ENCODE measurements around the gene TMEM38A.

TMEM38A gene

DNA sequence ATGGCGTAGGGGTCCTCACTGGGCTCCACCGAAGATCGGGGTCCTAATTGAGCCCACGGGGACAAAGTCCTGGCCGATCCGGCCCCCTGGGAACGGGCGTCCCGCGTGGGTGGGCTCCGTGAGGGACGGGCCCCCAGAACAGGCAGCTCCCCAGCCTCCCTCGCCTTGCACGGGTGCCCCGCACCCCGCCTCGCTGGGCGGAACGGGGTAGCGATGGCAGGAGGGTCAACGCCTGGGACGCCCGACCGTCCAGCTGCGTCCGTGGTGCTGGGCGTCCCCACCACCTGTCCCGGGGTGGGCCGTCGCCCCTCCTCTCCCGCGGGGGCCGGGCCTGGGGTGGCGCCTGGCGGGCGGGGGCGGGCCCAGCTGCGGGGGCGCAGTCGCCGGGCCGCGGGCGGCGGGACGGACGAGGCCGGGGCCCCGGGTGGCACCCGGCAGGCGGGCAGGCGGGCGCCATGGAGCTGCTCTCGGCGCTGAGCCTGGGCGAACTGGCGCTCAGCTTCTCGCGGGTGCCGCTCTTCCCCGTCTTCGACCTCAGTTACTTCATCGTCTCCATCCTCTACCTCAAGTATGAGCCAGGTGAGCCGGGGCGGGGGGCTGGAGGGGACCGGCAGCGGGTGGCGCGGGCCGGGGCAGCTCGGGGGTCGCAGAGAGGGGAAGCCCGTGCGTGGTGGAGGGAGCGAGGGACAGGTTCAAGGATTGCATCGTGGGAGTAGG is at the start of gene TMEM38A:
Gene TMEM38A (plus strand): TSS at position 377 of the 717 bp plus-strand sequence. CDS start 79 bp downstream, at position 456.
- peak in 1 of 2 experiments; percentile 26 for DNase-seq

GRCh38 chr19:16612636-16613035 is 48.3 kb upstream of the TMEM38A start:
- DNase-seq: no peak

- no peak for DNase-seq
Observed at GRCh38 chr19:16613841-16614240, 47.1 kb upstream of the TMEM38A start.

GRCh38 chr19:16614941-16615340 is 46.0 kb upstream of the TMEM38A start:
- no peak for DNase-seq

DNA sequence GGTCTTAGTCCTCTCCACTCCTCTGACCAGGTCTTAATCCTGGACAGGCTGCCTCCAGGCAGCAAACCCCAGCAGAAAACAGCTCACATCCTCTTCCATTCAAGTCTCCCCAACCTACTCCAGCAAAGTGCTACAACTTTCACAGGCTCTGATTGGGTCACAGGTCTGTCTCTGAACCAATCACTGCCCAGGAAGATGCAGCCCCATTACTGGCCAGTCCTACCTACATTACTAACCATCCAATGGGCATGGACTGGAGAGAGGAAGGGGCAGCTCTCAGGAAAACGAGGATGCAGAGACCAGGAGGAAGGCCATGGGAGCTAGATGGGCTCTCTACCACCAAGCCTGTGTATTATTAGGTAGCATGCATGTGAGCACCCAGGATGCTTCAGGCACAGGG is 45.1 kb upstream of the TMEM38A start:
- DNase-seq: no peak

GRCh38 chr19:16618248-16618647 is 42.7 kb upstream of the TMEM38A start:
- DNase-seq: no peak

DNA sequence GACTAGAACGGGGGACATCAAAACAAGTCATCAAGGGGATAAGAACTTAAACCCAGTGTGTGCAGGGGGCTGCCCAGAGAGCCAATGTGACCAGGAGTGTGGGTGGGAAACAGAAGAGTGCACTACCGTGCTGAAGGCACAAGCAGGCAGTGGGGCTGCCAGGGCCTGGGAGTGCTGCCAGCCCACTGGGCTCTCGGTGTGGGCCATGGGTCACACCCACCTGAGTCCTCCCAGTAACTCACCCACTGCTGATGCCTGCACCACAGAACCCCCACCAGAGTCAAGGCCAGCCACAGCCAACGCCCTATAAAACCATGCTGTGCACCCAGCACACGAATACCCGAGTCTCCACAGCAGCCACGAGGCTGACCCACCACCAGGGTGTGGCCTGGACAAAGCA is 41.5 kb upstream of the TMEM38A start:
- no peak for DNase-seq

DNA sequence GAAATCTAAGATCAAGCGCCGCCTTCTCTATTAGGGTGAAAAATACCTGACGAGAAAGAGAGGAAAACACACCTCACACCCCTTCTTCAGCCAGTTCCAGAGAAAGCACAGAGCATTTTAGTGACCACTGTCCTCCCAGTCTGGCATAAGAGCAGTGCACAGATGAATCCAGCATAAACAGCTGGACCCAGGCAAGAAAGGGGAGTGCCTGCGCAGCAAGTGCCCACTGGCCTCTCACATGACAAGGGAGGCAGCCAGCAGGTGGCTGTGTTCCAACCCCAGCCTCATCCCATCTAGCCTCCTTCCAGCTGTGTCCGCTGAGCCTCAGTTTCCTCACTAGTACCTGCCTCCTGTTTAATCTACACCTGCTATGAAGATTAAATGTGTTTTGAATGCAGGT is 40.9 kb upstream of the TMEM38A start:
- DNase-seq: no peak

DNA sequence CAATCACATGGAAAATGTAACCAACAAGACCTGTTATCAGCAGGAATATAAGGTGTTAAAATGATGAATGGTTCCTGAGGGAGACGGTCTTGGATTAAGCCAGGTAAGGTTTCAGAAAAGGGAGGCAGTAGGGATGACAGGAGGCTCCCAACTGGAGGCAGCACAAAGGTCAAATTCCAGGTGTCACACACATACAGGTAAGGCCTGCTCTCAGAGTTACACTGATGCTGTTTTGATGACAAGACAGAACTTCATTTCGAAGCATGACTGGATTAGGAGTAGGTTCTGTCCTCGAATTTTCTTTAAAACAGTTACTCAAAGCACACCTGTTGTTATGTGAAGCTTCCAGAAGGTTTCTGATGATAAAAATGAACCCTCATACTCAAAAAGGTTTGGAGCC is 40.4 kb upstream of the TMEM38A start:
- DNase-seq: no peak

DNA sequence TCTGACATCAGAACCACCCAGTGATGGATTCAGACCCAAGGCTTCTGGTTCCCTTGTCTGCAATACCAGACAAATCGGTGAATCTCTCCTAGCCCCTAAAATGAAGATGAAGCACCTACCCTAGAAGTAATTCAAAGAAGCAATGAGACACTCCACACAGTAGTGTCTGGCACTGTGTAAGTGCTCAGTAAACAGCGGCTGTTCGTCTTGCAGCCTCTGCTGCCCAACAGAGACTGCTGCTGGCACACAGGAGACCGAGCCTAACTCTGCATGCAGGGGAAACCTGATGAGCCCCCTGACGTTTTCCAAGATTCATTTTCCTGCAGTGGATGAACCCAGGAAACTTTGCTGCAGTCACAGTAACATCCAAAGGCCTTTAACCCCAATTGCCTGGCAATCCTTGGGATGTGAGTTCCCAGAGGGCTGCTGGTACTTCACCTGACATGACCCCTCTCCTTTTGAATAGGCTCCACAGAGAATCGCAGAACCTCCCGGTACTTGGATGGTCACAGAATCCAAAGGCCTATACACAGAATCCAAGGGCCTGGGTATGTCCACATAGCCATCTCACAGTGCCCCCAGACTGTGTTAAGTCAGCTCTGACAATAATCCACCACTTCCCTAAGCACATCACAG is 39.7 kb upstream of the TMEM38A start:
- no peak for DNase-seq

GRCh38 chr19:16623066-16623465 is 37.9 kb upstream of the TMEM38A start:
- DNase-seq: no peak

GRCh38 chr19:16623576-16623975 is 37.4 kb upstream of the TMEM38A start:
- no peak for DNase-seq

- no peak for DNase-seq
Observed at GRCh38 chr19:16624236-16624635, 36.7 kb upstream of the TMEM38A start.

DNA sequence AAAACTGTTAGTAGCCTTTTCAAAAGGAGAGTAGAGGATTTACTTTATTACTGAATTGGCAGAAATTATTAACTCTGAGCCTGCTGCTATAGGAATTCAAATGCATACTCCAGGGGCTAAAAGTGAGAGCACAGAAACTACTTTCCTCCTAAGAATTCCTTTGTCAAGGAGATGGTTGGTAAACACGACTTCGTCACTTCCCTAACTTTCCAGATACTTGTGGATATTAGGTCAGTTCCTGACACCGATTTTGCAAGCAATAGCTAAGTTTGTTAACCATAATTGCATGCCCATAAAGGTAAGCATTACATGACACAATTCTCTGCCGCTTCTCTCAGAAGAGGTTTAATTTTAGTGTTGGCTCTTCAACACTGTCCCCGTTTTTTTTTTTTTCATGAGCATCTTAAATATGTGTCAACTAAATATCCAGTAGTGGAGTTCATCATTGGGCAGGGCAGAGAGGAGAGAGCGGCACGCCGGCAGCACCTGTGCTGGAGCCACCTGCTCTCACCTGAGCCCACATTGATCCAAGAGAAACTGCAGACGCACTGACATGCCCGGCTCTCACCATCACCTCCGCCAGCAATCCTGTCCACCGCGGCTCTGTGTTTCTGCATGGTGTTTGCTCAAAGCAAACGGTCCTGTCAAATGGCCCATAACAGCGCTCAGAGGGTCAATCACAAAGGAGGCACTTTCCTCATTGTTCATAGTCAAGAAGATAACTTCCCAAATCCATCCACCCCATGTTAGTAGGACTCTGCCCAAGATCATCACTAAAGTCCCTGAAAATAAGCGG is 35.6 kb upstream of the TMEM38A start:
- no peak for DNase-seq

GRCh38 chr19:16626796-16627192 is 34.1 kb upstream of the TMEM38A start:
- DNase-seq: no peak

- no peak for DNase-seq
Observed at GRCh38 chr19:16627193-16627927, 33.6 kb upstream of the TMEM38A start.

DNA sequence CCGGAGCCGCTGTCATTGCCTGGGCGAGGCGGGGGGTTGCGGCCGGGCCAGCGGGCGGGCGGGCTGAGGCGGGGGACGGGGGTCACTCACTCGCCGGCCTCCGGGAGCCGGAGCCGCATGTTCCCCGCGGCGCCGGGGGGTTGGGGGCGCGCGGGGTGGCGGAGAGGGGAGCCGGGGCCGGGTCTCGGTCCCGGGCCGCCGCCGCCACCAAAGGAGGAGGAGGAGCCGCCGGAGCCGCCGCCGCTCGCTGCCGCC is 33.1 kb upstream of the TMEM38A start:
- no peak for DNase-seq

DNA sequence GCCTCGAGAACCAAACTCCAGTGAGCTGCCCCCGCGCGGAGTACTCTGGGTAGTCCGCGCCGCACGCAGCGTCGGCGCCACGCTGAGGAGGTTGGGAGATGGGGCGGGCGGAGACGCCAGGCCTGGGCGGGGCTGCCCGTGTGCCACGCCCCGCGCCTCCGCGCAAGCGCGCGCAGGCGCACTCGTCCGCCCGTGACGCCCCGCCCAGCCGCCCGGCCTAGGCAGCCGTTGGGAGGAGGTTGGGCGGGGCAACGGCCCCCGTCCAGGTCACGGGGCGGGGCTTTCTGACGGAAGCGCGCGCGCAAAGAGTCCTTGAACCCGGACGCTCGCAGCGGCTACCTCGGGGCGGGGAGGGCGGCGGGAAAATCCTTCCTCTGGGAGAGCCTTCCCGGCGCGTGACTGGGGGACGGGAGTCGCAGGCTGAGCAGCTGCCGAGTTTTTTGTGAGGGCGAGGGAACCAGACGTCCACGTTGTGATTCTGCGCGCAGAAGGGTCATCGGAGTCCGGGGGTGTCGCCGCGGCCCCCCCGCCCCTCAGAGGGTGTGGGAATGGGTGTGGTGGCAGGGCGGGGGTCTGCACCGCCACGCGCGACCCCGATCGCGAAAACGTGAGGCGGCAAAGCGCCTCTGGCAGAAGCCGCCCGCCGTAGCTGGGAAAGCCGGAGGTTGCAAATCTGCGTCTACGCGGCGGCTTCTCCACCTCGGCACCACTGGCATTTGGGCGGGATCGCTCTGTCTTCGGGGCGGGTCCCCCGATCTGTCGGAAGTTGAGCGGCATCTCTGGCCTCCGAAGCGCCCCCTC is 32.6 kb upstream of the TMEM38A start, which contains the start of gene MED26:
Gene MED26 (minus strand): TSS at position 22 of the 801 bp plus-strand sequence. CDS start 261 bp downstream, outside the sequence.
- peak; percentile 86 to 94 for DNase-seq

DNA sequence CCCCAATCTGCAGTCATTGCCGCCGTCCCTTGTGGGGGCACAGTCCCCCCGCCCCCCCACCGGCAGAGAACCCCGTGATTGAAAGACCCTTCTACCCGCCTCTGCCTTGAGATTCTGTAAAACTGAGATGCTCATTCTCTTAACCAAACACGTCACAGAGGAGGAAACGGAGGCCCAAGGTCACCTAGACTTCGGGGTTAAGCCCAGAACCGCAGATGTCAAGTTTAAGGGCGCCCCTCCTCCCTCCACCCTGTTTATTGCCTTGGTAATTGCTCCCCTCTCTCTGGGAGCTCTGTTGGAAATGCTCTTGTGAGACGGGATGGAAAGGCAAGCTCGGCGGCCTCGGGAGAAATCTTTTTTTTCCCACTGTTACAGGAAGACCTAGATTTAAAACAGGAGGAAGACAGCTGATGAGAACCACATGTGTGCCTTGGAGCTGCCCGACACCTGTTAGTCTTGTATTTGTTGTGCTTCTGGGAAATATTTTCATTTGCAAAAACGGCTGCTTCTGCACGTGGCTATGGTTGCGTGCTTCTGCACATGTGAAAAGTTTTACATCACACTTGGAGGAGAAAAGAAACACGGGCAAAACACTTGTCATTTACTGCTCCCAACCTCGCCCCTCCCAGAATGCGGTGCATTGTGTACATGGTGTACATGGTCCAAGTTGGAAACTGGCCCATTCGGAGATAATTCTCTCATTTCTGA is 31.8 kb upstream of the TMEM38A start:
- DNase-seq: no peak

- DNase-seq: no peak
Observed at GRCh38 chr19:16631465-16631864, 29.5 kb upstream of the TMEM38A start.

- no peak for DNase-seq
Observed at GRCh38 chr19:16637535-16637934, 23.4 kb upstream of the TMEM38A start.

DNA sequence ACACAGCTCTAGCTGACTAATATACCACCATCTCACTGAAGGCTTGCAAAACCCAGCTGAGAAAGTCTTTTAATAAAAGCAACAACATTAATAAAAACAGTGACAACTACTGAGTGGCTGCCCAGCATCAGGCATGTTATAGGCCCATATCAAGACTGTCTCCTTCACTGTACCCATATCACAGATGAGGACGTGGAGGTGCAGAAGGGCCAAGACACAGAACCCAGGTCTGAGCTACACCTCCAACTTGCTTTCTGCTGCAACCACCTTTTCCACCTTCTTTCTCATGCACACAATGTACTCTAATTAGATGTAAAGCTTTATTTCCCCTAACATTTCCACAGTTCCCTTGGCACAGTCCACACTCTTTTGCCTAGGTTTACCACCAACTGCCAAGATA is 22.3 kb upstream of the TMEM38A start:
- DNase-seq: no peak

Measured in SW 1271 (cell line).